Hepatocyte (in vitro differentiated cells): ENCODE measurements around the gene PABPN1. TPM values are rescaled to one million over a fixed set of nuclear protein-coding genes. Genes with fewer than 3 reads are reported as not detected.

Source experiments
- DNase-seq: peaks from one replicate; pipeline ENCODE4 v3.0.0-alpha.2; 2016; ENCODE audit warnings: low spot score
- H2AFZ ChIP-seq: fragments of 200-600 bp; sonication (generic); 2 replicates; pipeline ENCODE4 v1.6.0; 2016; ENCODE audit warnings: antibody characterized with exemption, mild to moderate bottlenecking
- H3K27ac ChIP-seq: fragments of 200-600 bp; sonication (generic); 2 replicates; pipeline ENCODE4 v1.5.1; 2016; ENCODE audit warnings: mild to moderate bottlenecking
- H3K27me3 ChIP-seq: fragments of 200-600 bp; sonication (generic); 2 replicates; pipeline ENCODE4 v1.6.1; 2016
- H3K36me3 ChIP-seq: fragments of 200-600 bp; sonication (generic); replicated peaks from 2 replicates; pipeline ENCODE4 v1.5.1; 2016; ENCODE audit warnings: low read depth; ENCODE audit not compliant: insufficient read depth
- H3K4me1 ChIP-seq: fragments of 200-600 bp; sonication (generic); 2 replicates; pipeline ENCODE4 v1.5.1; 2016; ENCODE audit warnings: mild to moderate bottlenecking, moderate library complexity; ENCODE audit not compliant: insufficient read depth
- H3K4me2 ChIP-seq: fragments of 200-600 bp; sonication (generic); 2 replicates; pipeline ENCODE4 v1.6.0; 2016
- H3K4me3 ChIP-seq: fragments of 200-600 bp; sonication (generic); 2 replicates; pipeline ENCODE4 v1.5.1; 2016; ENCODE audit warnings: mild to moderate bottlenecking
- H3K79me2 ChIP-seq: fragments of 200-600 bp; sonication (generic); 2 replicates; pipeline ENCODE4 v1.6.0; 2017; ENCODE audit warnings: mild to moderate bottlenecking
- H3K9me2 ChIP-seq: fragments of 200-600 bp; sonication (generic); replicated peaks from 2 replicates; pipeline ENCODE4 v1.6.0; 2017; ENCODE audit warnings: mild to moderate bottlenecking; ENCODE audit not compliant: insufficient read depth
- H3K9me3 ChIP-seq: fragments of 200-600 bp; sonication (generic); 2 replicates; pipeline ENCODE4 v1.5.1; 2016; ENCODE audit warnings: low read depth, mild to moderate bottlenecking
- H4K20me1 ChIP-seq: fragments of 200-600 bp; sonication (generic); 2 replicates; pipeline ENCODE4 v1.6.0; 2016; ENCODE audit warnings: mild to moderate bottlenecking; ENCODE audit not compliant: insufficient read depth, poor library complexity, severe bottlenecking
- CTCF ChIP-seq: fragments of 200-600 bp; sonication (generic); IDR thresholded peaks from 2 replicates; pipeline ENCODE4 v1.5.1; 2016; ENCODE audit warnings: antibody characterized with exemption, mild to moderate bottlenecking; ENCODE audit not compliant: poor library complexity
- EZH2 ChIP-seq: fragments of 200-600 bp; sonication (generic); IDR thresholded peaks from 2 replicates; pipeline ENCODE4 v1.6.1; 2016; ENCODE audit warnings: antibody characterized with exemption, mild to moderate bottlenecking, borderline replicate concordance
- EZH2phosphoT487 ChIP-seq: fragments of 200-600 bp; sonication (generic); IDR thresholded peaks from one replicate; pipeline ENCODE4 v1.6.1; 2018; ENCODE audit warnings: antibody characterized with exemption, mild to moderate bottlenecking, low read depth, moderate library complexity; ENCODE audit not compliant: unreplicated experiment, severe bottlenecking
- WGBS: methylation state at CpG from one replicate; pipeline ENCODE4 v1.1.6; 2016; ENCODE audit warnings: low lambda C conversion rate; ENCODE audit errors: missing lambda C conversion rate; 5-methylcytosine and 5-hydroxymethylcytosine counted together
- polyA plus RNA-seq: library from polyadenylated mRNA; unstranded; fragments of >200 nt; fragmentation: Nextera tagmentation; extraction: Ambion mirVana; gene quantifications from 2 replicates; pipeline ENCODE4 v1.2.1, GENCODE V29; 2016
- total RNA-seq: library from RNA; depleted of rRNA; stranded (reverse); fragments of >200 nt; gene quantifications from 2 replicates; pipeline ENCODE4 v1.2.3, GENCODE V29; 2014

PABPN1 gene
- total and polyA plus RNA-seq, 2 experiments from 2014 or later = 116 to 213 TPM

- H3K9me3 ChIP-seq = no peaks in the 10 kb centered on the region
- TF ChIP-seq EZH2 (no peak), EZH2phosphoT487 (no peak), CTCF (no peak)
- no peaks in the 10 kb centered on the region for H3K36me3 ChIP-seq
- no peak overlapping the region for H3K4me3 ChIP-seq
- H3K27me3 ChIP-seq = no peaks in the 10 kb centered on the region
- 98% methylated on average over 8 of the region's 8 CpGs for WGBS
- no peak for DNase-seq
- H3K9me2 ChIP-seq = no peaks in the 10 kb centered on the region
- H3K4me2 ChIP-seq = no peak overlapping the region
- no peaks in the 10 kb centered on the region for H3K4me1 ChIP-seq
- H2AFZ ChIP-seq = no peak overlapping the region
- no peaks in the 10 kb centered on the region for H3K79me2 ChIP-seq
- no peaks in the 10 kb centered on the region for H4K20me1 ChIP-seq
- H3K27ac ChIP-seq = no peak overlapping the region
Measured at GRCh38 chr14:23349156-23349845, 28.0 kb downstream of the PABPN1 start.

- Histone ChIP-seq H3K4me1 (no peaks in the 10 kb centered on the region), H3K27me3 (no peaks in the 10 kb centered on the region), H3K4me2 (peak overlapping the region; percentile 99), H3K79me2 (no peaks in the 10 kb centered on the region), H4K20me1 (no peaks in the 10 kb centered on the region), H3K36me3 (no peaks in the 10 kb centered on the region), H3K4me3 (peak overlapping the region; percentile 68), H3K9me3 (no peaks in the 10 kb centered on the region), H3K9me2 (no peaks in the 10 kb centered on the region), H3K27ac (peak overlapping the region; percentile 29), H2AFZ (peak overlapping the region; percentile 91)
- DNase-seq = peak; percentile 42
- no peak for TF ChIP-seq EZH2
- TF ChIP-seq EZH2phosphoT487 = no peak
- peak; percentile 21 for TF ChIP-seq CTCF
- WGBS = 14% methylated on average over 34 of the region's 61 CpGs
Measured at GRCh38 chr14:23351681-23352505, 30.6 kb downstream of the PABPN1 start.

GRCh38 chr14:23352506-23353432 lies 31.5 kb downstream of the PABPN1 start, which contains the start of gene SLC22A17:
Gene SLC22A17 (minus strand): TSS chr14:23352887.
- Histone ChIP-seq H4K20me1 (no peaks in the 10 kb centered on the region), H3K79me2 (no peaks in the 10 kb centered on the region), H3K36me3 (no peaks in the 10 kb centered on the region), H3K4me3 (peak within 1 kb of the TSS; percentile 68), H3K4me1 (no peaks in the 10 kb centered on the region), H3K9me3 (no peaks in the 10 kb centered on the region), H2AFZ (peak within 1 kb of the TSS; percentile 91), H3K27ac (peak within 1 kb of the TSS; percentile 66), H3K27me3 (no peaks in the 10 kb centered on the region), H3K9me2 (no peaks in the 10 kb centered on the region), H3K4me2 (peak within 1 kb of the TSS; percentile 99)
- TF ChIP-seq CTCF (peak; percentile 8), EZH2phosphoT487 (no peak)
- peak; percentile 93 for DNase-seq
- WGBS = 4% methylated on average over 16 of the region's 42 CpGs
